NT2/D1 (cell line): Measurements from ENCODE around the gene ZNF568.
A peak's percentile ranks its signal among the peaks of the same experiment; 100 is the strongest.

Experiments used
- DNase-seq: peaks from one replicate; pipeline ENCODE4 v3.0.0-alpha.2; 2011; ENCODE audit warnings: low read depth, low spot score
- H3K27me3 ChIP-seq: 2 replicates; pipeline ENCODE4 v1.6.0; 2011; ENCODE audit warnings: mild to moderate bottlenecking; ENCODE audit not compliant: insufficient read length, insufficient read depth
- H3K36me3 ChIP-seq: 2 replicates; pipeline ENCODE4 v1.6.1; 2011; ENCODE audit warnings: mild to moderate bottlenecking, low read length, mixed read lengths; ENCODE audit not compliant: insufficient read depth, insufficient read length
- H3K4me1 ChIP-seq: 2 replicates; pipeline ENCODE4 v1.5.1; 2011; ENCODE audit not compliant: insufficient read depth, insufficient read length
- H3K4me3 ChIP-seq: 2 replicates; pipeline ENCODE4 v1.5.1; 2011; ENCODE audit warnings: low read depth; ENCODE audit not compliant: insufficient read length
- H3K9ac ChIP-seq: 2 replicates; pipeline ENCODE4 v1.6.0; 2011; ENCODE audit warnings: low read depth; ENCODE audit not compliant: insufficient read length
- H3K9me3 ChIP-seq: 2 replicates; pipeline ENCODE4 v1.5.1; 2011; ENCODE audit warnings: mild to moderate bottlenecking, low read length; ENCODE audit not compliant: insufficient read depth
- SUZ12 ChIP-seq: IDR thresholded peaks from 2 replicates; pipeline ENCODE4 v1.6.1; 2011; ENCODE audit not compliant: insufficient read length, insufficient read depth; ENCODE audit errors: extremely low read depth
- YY1 ChIP-seq: IDR thresholded peaks from 2 replicates; pipeline ENCODE4 v1.6.1; 2011; ENCODE audit not compliant: insufficient read length, insufficient read depth
- ZNF274 ChIP-seq: IDR thresholded peaks from 2 replicates; pipeline ENCODE4 v1.6.1; 2011; ENCODE audit warnings: mild to moderate bottlenecking, low read depth, low read length

ZNF568 gene

DNA sequence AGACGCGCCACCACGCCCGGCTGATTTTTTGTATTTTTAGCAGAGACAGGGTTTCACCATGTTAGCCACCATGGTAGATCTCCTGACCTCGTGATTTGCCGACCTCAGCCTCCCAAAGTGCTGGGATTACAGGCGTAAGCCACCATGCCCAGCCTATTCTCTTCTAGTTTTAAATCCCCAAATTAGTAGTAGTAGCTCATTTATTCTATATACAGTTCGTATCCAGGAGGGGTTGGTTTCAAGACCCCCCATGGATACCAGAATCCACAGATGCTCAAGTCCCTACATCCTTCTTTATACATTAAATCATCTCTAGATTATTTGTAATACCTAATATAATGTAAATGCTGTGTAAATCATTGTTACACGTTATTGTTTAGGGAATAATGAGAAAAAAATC lies 2.0 kb downstream of the ZNF568 start:
- DNase-seq: no peak
- H3K36me3 ChIP-seq: peaks cover 18% of the 10 kb centered on the region
- TF ChIP-seq ZNF274 (no peak), YY1 (no peak), SUZ12 (no peak)
- no peaks in the 10 kb centered on the region for H3K9me3 ChIP-seq
- no peaks in the 10 kb centered on the region for H3K27me3 ChIP-seq
- H3K4me1 ChIP-seq: peaks cover 3% of the 10 kb centered on the region
- H3K4me3 ChIP-seq: no peak overlapping the region
- H3K9ac ChIP-seq: no peak overlapping the region

DNA sequence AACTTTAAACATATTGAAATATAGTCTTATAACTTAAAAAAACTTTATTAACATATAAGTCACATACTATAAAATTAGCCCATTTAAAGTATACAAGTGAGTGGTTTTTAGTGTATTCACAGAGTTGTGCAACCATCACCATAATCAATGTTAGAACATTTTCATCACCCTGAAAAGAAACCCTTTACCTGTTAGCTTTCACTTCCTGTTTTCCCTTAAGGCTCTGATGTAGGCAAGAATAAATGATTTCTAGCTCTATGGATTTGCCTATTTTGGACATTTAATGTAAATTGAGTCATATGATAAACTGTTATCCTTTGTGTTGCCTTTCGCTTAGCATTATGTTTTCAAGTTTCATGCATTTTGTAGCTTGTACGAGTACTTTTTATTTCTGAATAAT lies 15.6 kb downstream of the ZNF568 start:
- Histone ChIP-seq H3K9ac (no peak overlapping the region), H3K4me1 (no peaks in the 10 kb centered on the region), H3K27me3 (no peaks in the 10 kb centered on the region), H3K9me3 (no peaks in the 10 kb centered on the region), H3K4me3 (no peak overlapping the region), H3K36me3 (peaks cover 1% of the 10 kb centered on the region)
- no peak for DNase-seq
- TF ChIP-seq ZNF274 (no peak), SUZ12 (no peak), YY1 (no peak)

DNA sequence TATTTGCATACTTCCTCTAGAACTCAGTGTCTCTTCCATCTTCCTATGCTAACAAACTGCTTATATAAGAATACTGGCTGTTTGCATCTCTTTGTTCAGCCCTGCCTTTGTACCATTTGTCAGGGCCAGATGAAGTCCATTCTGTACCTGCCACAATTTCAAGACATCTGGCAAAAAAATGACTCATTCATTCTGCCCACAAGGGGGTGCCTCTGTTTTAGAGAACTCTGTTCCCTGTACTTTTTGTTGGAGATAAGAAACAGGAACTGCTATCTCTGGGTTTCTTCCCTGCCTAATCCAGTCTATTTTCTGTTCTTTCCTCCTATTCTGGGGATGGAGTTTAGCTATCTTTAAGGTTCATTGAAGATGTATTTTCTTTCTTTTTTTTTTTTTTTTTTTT lies 23.0 kb downstream of the ZNF568 start:
- Histone ChIP-seq H3K36me3 (peaks cover 9% of the 10 kb centered on the region), H3K4me1 (no peaks in the 10 kb centered on the region), H3K9ac (no peak overlapping the region), H3K4me3 (no peak overlapping the region), H3K9me3 (no peaks in the 10 kb centered on the region), H3K27me3 (no peaks in the 10 kb centered on the region)
- TF ChIP-seq SUZ12 (no peak), ZNF274 (no peak), YY1 (no peak)
- DNase-seq: no peak

DNA sequence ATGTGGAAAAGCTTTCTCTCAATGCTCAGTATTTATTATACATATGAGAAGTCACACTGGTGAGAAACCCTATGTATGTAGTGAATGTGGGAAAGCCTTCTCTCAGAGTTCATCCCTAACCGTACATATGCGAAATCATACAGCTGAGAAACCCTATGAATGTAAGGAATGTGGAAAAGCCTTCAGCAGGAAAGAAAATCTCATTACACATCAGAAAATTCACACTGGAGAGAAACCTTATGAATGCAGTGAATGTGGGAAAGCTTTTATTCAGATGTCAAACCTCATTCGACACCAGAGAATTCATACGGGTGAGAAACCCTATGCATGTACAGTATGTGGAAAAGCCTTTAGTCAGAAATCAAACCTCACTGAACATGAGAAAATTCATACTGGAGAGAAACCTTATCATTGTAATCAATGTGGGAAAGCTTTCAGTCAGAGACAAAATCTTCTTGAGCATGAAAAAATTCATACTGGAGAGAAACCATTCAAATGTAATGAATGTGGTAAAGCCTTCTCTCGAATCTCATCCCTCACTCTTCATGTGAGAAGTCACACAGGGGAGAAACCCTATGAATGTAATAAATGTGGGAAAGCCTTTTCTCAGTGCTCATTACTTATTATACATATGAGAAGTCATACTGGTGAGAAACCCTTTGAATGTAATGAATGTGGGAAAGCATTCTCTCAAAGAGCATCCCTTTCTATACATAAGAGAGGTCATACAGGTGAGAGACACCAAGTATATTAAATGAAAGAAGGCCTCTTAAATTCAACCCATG lies 34.4 kb downstream of the ZNF568 start:
- H3K4me1 ChIP-seq: no peaks in the 10 kb centered on the region
- no peak for TF ChIP-seq SUZ12
- 0 out of 2 replicates have a peak, but pooled peaks have one; percentile 38 for TF ChIP-seq ZNF274
- no peaks in the 10 kb centered on the region for H3K27me3 ChIP-seq
- H3K4me3 ChIP-seq: no peak overlapping the region
- DNase-seq: no peak
- no peak overlapping the region for H3K9ac ChIP-seq
- peaks cover 34% of the 10 kb centered on the region for H3K9me3 ChIP-seq
- peaks cover 6% of the 10 kb centered on the region for H3K36me3 ChIP-seq

GRCh38 chr19:36962346-36962745 lies 46.2 kb downstream of the ZNF568 start:
- Histone ChIP-seq H3K4me3 (no peak overlapping the region), H3K9ac (no peak overlapping the region), H3K9me3 (no peaks in the 10 kb centered on the region; the same call in 1 of the 2 replicates), H3K4me1 (no peaks in the 10 kb centered on the region), H3K27me3 (no peaks in the 10 kb centered on the region), H3K36me3 (no peaks in the 10 kb centered on the region)
- TF ChIP-seq YY1 (no peak), SUZ12 (no peak), ZNF274 (no peak)
- DNase-seq: no peak

- Histone ChIP-seq H3K9ac (no peak overlapping the region), H3K36me3 (no peaks in the 10 kb centered on the region), H3K27me3 (no peaks in the 10 kb centered on the region), H3K9me3 (no peaks in the 10 kb centered on the region; the same call in 1 of the 2 replicates), H3K4me1 (no peaks in the 10 kb centered on the region), H3K4me3 (no peak overlapping the region)
- no peak for TF ChIP-seq ZNF274
- no peak for TF ChIP-seq YY1
- no peak for TF ChIP-seq SUZ12
- DNase-seq: no peak
These were observed 47.1 kb downstream of the ZNF568 start for GRCh38 chr19:36963280-36963679.

GRCh38 chr19:36972571-36972970 lies 56.4 kb downstream of the ZNF568 start:
- no peak for TF ChIP-seq SUZ12
- TF ChIP-seq YY1: no peak
- TF ChIP-seq ZNF274: no peak
- no peaks in the 10 kb centered on the region for H3K9me3 ChIP-seq
- H3K4me3 ChIP-seq: peak overlapping the region; percentile 71
- peaks cover 2% of the 10 kb centered on the region for H3K36me3 ChIP-seq
- peak overlapping the region; percentile 90 for H3K9ac ChIP-seq
- no peak for DNase-seq
- no peaks in the 10 kb centered on the region for H3K4me1 ChIP-seq
- H3K27me3 ChIP-seq: no peaks in the 10 kb centered on the region
